Measurements from ENCODE around the gene ZNF32. TPM values are rescaled to one million over a fixed set of nuclear protein-coding genes. Genes with fewer than 3 reads are reported as not detected.

ZNF32 gene
- total RNA-seq, 1 donor from 2014 or later: 59.9 TPM

Other genes with a start within 250 kb of the ZNF32 start
- gene HNRNPF, start 239.7 kb downstream of the ZNF32 start, total RNA-seq: 97.4 TPM
- gene ZNF487, start 211.8 kb downstream of the ZNF32 start, total RNA-seq: 10.6 TPM
- 27.3 TPM for gene ZNF239, start 74.3 kb downstream of the ZNF32 start, total RNA-seq
- gene ZNF485, start 42.4 kb downstream of the ZNF32 start, total RNA-seq: 8.2 TPM